Fibroblast of skin of right biceps (primary cell): ENCODE data around the gene ELOVL5.
"Not testable (repeated sequence)": the region's sequence is repeated elsewhere in the genome, so short reads cannot be mapped to it uniquely, and the experiment has no call there.

Source experiments
- DNase-seq: peaks from one replicate; pipeline ENCODE4 v3.0.0-alpha.2; 2013

ELOVL5 gene

GRCh38 chr6:53348371-53349208 lies at the start of gene ELOVL5:
ELOVL5 (minus strand) TSS chr6:53348950; CDS start chr6:53295699, 53,251 bp downstream.
- DNase-seq: peak; percentile 99

GRCh38 chr6:53397283-53397682 lies 48.5 kb upstream of the ELOVL5 start:
- DNase-seq: no peak

- no peak for DNase-seq
Measured at GRCh38 chr6:53395986-53396385, 47.2 kb upstream of the ELOVL5 start.

GRCh38 chr6:53394704-53395103 lies 46.0 kb upstream of the ELOVL5 start:
- DNase-seq: no peak

GRCh38 chr6:53391170-53391569 lies 42.4 kb upstream of the ELOVL5 start:
- DNase-seq: no peak

GRCh38 chr6:53390010-53390409 lies 41.3 kb upstream of the ELOVL5 start:
- DNase-seq: no peak

GRCh38 chr6:53388615-53389014 lies 39.9 kb upstream of the ELOVL5 start:
- not testable (repeated sequence) for DNase-seq

GRCh38 chr6:53382421-53382820 lies 33.7 kb upstream of the ELOVL5 start:
- no peak for DNase-seq

GRCh38 chr6:53378208-53378607 lies 29.5 kb upstream of the ELOVL5 start:
- DNase-seq: no peak

- peak; percentile 21 for DNase-seq
Measured at GRCh38 chr6:53377793-53378192, 29.0 kb upstream of the ELOVL5 start.

GRCh38 chr6:53377289-53377688 lies 28.5 kb upstream of the ELOVL5 start:
- no peak for DNase-seq

- DNase-seq: no peak
Measured at GRCh38 chr6:53376661-53377226, 28.0 kb upstream of the ELOVL5 start.

GRCh38 chr6:53375847-53376246 lies 27.1 kb upstream of the ELOVL5 start:
- DNase-seq: no peak

GRCh38 chr6:53373638-53374037 lies 24.9 kb upstream of the ELOVL5 start:
- no peak for DNase-seq

GRCh38 chr6:53369876-53370515 lies 21.2 kb upstream of the ELOVL5 start:
- DNase-seq: no peak

- no peak for DNase-seq
Measured at GRCh38 chr6:53369051-53369450, 20.3 kb upstream of the ELOVL5 start.

GRCh38 chr6:53366128-53366641 lies 17.4 kb upstream of the ELOVL5 start:
- DNase-seq: no peak

- no peak for DNase-seq
Measured at GRCh38 chr6:53363341-53364079, 14.8 kb upstream of the ELOVL5 start.

GRCh38 chr6:53361549-53362031 lies 12.8 kb upstream of the ELOVL5 start:
- DNase-seq: peak; percentile 35

GRCh38 chr6:53360093-53360912 lies 11.6 kb upstream of the ELOVL5 start:
- peak; percentile 15 for DNase-seq

GRCh38 chr6:53359843-53360092 lies 11.0 kb upstream of the ELOVL5 start:
- no peak for DNase-seq
